Medulla oblongata (tissue), 1 donor: ENCODE measurements around the gene PPM1M.

Experiments used
- DNase-seq: peaks from one replicate; pipeline ENCODE4 v3.0.0-alpha.2; 2015; ENCODE audit errors: extremely low spot score

Gene PPM1M

GRCh38 chr3:52230461-52230860 lies 15.1 kb upstream of the PPM1M start:
- DNase-seq: no peak

GRCh38 chr3:52230889-52231499 lies 14.6 kb upstream of the PPM1M start:
- no peak for DNase-seq

GRCh38 chr3:52231502-52232278 lies 13.9 kb upstream of the PPM1M start:
- DNase-seq: peak; percentile 51

GRCh38 chr3:52232279-52233107 lies 13.1 kb upstream of the PPM1M start:
- no peak for DNase-seq

- no peak for DNase-seq
Observed at GRCh38 chr3:52233108-52233591, 12.4 kb upstream of the PPM1M start.

GRCh38 chr3:52233968-52234367 lies 11.6 kb upstream of the PPM1M start:
- DNase-seq: peak; percentile 77

- no peak for DNase-seq
Observed at GRCh38 chr3:52234516-52235447, 10.8 kb upstream of the PPM1M start.

GRCh38 chr3:52236424-52236886 lies 9.1 kb upstream of the PPM1M start:
- no peak for DNase-seq

GRCh38 chr3:52237006-52237656 lies 8.4 kb upstream of the PPM1M start:
- no peak for DNase-seq

- peak; percentile 88 for DNase-seq
Observed at GRCh38 chr3:52237657-52238172, 7.8 kb upstream of the PPM1M start.

- DNase-seq: no peak
Observed at GRCh38 chr3:52238193-52238760, 7.3 kb upstream of the PPM1M start.

- peak; percentile 80 for DNase-seq
Observed at GRCh38 chr3:52238761-52239701, 6.5 kb upstream of the PPM1M start, which contains the start of gene TWF2. TSS of gene TWF2 (minus strand) at chr3:52239158. CDS start at chr3:52239016, 142 bp downstream.

- peak; percentile 81 for DNase-seq
Observed at GRCh38 chr3:52240059-52240885, 5.3 kb upstream of the PPM1M start.

- no peak for DNase-seq
Observed at GRCh38 chr3:52240886-52241370, 4.6 kb upstream of the PPM1M start.

- no peak for DNase-seq
Observed at GRCh38 chr3:52242039-52242438, 3.5 kb upstream of the PPM1M start.

- DNase-seq: peak; percentile 80
Observed at GRCh38 chr3:52243791-52244628, 1.5 kb upstream of the PPM1M start.

GRCh38 chr3:52246264-52246620 lies 683 bp downstream of the PPM1M start:
- DNase-seq: no peak
